ENCODE results near the gene SRPX. TPM values are rescaled to one million over a fixed set of nuclear protein-coding genes. Genes with fewer than 3 reads are reported as not detected.

Gene SRPX
- total and polyA plus RNA-seq, 2 donors (not counting 1 experiment from before 2014, with no cell fraction given) = 0.59 TPM; not detected in 1

DNA sequence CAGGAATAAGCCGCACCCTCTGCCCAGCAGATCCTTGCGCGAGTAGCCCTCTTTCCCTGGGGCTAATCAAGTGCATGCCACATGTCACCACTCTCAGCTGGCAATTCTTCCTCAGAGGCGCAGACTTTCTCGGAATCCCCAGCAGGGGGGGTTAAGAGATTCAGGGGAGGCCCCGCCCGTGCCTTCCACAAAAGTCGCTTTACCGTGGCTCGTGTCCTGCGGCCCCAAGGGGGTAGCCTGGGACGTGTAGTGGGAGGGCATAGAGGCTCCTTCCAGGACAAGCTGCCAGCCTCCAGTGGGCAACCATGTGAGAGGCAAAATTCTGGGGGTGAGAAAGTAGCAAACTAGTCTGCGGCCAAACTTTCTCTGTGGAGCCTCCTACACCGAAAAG is 652 bp downstream of the SRPX start:
- Histone ChIP-seq H3K4me3 (ENCODE audit: control extremely low read depth in 1 of 5, extremely low read depth in 1 of 5, insufficient read depth in 1 of 5, low read depth in 2 of 5, low read length in 4 of 5) (peak overlapping the region in 1 of 5 experiments; percentile 29), H3K9ac (ENCODE audit: low read length) (no peak overlapping the region), H3K4me1 (ENCODE audit: control insufficient read depth in 2 of 2, insufficient read depth in 2 of 2, low read length in 2 of 2) (peaks cover 0 to 6% of the 10 kb centered on the region in 2 donors), H3K79me2 (ENCODE audit: control insufficient read depth, insufficient read depth, low read length) (no peaks in the 10 kb centered on the region), H2AFZ (ENCODE audit: insufficient read depth, low read depth, low read length, poor library complexity, severe bottlenecking) (peak overlapping the region; percentile 10), H3K9me3 (ENCODE audit: control extremely low read depth in 1 of 3, control insufficient read depth in 2 of 3, insufficient read depth in 1 of 3, low read length in 2 of 3) (no peaks in the 10 kb centered on the region), H3K27me3 (replicated peaks in 1 of 4; ENCODE audit: control extremely low read depth in 1 of 4, control insufficient read depth in 3 of 4, insufficient read depth in 4 of 4, low read length in 3 of 4) (peaks cover 0 to 18% (median 3%) of the 10 kb centered on the region in 4 experiments), H3K27ac (ENCODE audit: low read length in 2 of 2) (no peak overlapping the region), H4K20me1 (ENCODE audit: control insufficient read depth, insufficient read depth, low read length, poor library complexity, severe bottlenecking) (no peaks in the 10 kb centered on the region), H3K36me3 (replicated peaks in 1 of 2; ENCODE audit: control extremely low read depth in 1 of 2, control insufficient read depth in 1 of 2, extremely low read depth in 1 of 2, insufficient read depth in 2 of 2, low read length in 1 of 2) (no peaks in the 10 kb centered on the region), H3K4me2 (replicated peaks; ENCODE audit: low read depth, low read length, poor library complexity, severe bottlenecking) (peak overlapping the region; percentile 43)
- H3K4me3 Mint-ChIP-seq = peak overlapping the region; percentile 34
- 10% methylated on average over 2 of the region's 14 CpGs for WGBS (ENCODE audit: insufficient coverage)
- H3K27ac Mint-ChIP-seq = no peak overlapping the region
- H3K9me3 Mint-ChIP-seq (ENCODE audit: insufficient read depth) = no peaks in the 10 kb centered on the region
- ATAC-seq (ENCODE audit: low read depth) (no peak), DNase-seq (peak; percentile 5)
- peaks cover 9% of the 10 kb centered on the region for H3K4me1 Mint-ChIP-seq
- intact Hi-C loops (cut with micrococcal nuclease) = no loop called here
- POLR2A ChIA-PET = no interaction called here
- TF ChIP-seq, protein P1, sequence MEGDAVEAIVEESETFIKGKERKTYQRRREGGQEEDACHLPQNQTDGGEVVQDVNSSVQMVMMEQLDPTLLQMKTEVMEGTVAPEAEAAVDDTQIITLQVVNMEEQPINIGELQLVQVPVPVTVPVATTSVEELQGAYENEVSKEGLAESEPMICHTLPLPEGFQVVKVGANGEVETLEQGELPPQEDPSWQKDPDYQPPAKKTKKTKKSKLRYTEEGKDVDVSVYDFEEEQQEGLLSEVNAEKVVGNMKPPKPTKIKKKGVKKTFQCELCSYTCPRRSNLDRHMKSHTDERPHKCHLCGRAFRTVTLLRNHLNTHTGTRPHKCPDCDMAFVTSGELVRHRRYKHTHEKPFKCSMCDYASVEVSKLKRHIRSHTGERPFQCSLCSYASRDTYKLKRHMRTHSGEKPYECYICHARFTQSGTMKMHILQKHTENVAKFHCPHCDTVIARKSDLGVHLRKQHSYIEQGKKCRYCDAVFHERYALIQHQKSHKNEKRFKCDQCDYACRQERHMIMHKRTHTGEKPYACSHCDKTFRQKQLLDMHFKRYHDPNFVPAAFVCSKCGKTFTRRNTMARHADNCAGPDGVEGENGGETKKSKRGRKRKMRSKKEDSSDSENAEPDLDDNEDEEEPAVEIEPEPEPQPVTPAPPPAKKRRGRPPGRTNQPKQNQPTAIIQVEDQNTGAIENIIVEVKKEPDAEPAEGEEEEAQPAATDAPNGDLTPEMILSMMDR (IDR thresholded peaks at IDR 0.05) = peak; percentile 12
- TF ChIP-seq EZH2 (IDR thresholded peaks at IDR 0.05; ENCODE audit: borderline replicate concordance, insufficient read depth, low read depth, low read length, poor library complexity, severe bottlenecking) = no peak
- H3K27me3 Mint-ChIP-seq = peaks cover 38% of the 10 kb centered on the region
- CTCF ChIA-PET = interaction anchor here (1.4 kb wide), 2 partner anchors 74 to 107 kb away, joined by 5 to 8 read pairs; partner anchors contain the start of gene RPGR

DNA sequence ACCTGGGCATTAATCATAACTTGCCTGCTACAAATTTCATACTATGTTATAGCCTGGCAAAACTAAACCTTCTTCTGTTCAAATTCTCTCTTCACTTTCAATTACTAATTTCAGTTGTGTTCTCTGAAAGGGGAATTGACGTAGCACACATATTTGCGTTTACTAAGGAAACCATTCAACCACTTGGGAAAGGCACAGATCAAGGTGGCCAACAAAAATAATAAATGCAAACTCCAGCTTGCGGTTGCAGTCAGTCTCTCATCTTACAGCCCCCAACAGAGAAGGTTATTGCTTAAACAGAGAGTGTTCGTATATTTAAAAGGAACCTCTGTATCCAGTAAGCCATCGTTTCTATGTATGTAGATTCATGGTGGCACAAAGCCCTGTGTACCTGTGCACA is 4.0 kb downstream of the SRPX start:
- ChIA-PET POLR2A (no interaction called here), CTCF (no interaction called here)
- H4K20me1 ChIP-seq (ENCODE audit: control insufficient read depth, insufficient read depth, low read length, poor library complexity, severe bottlenecking) = no peaks in the 10 kb centered on the region
- TF ChIP-seq, protein P1 (IDR thresholded peaks at IDR 0.05) = no peak
- no peak for TF ChIP-seq EZH2 (IDR thresholded peaks at IDR 0.05; ENCODE audit: borderline replicate concordance, insufficient read depth, low read depth, low read length, poor library complexity, severe bottlenecking)
- no peak overlapping the region for H3K4me2 ChIP-seq (replicated peaks; ENCODE audit: low read depth, low read length, poor library complexity, severe bottlenecking)
- H2AFZ ChIP-seq (ENCODE audit: insufficient read depth, low read depth, low read length, poor library complexity, severe bottlenecking) = no peak overlapping the region
- Mint-ChIP-seq H3K27ac (no peak overlapping the region), H3K4me3 (no peak overlapping the region), H3K9me3 (ENCODE audit: insufficient read depth) (no peaks in the 10 kb centered on the region), H3K4me1 (peaks cover 9% of the 10 kb centered on the region), H3K27me3 (peaks cover 31% of the 10 kb centered on the region)
- intact Hi-C loops (cut with micrococcal nuclease) = no loop called here
- DNase-seq (no peak), ATAC-seq (ENCODE audit: low read depth) (no peak)
- H3K4me1 ChIP-seq (ENCODE audit: control insufficient read depth in 2 of 2, insufficient read depth in 2 of 2, low read length in 2 of 2) = peaks cover 0 to 6% of the 10 kb centered on the region in 2 donors
- no CpG with 5 or more reads among the region's 5 CpGs for WGBS (ENCODE audit: insufficient coverage)
- no peaks in the 10 kb centered on the region for H3K36me3 ChIP-seq (replicated peaks in 1 of 2; ENCODE audit: control extremely low read depth in 1 of 2, control insufficient read depth in 1 of 2, extremely low read depth in 1 of 2, insufficient read depth in 2 of 2, low read length in 1 of 2)
- no peak overlapping the region for H3K4me3 ChIP-seq (ENCODE audit: control extremely low read depth in 1 of 5, extremely low read depth in 1 of 5, insufficient read depth in 1 of 5, low read depth in 2 of 5, low read length in 4 of 5)
- no peak overlapping the region for H3K9ac ChIP-seq (ENCODE audit: low read length)
- no peak overlapping the region for H3K27ac ChIP-seq (ENCODE audit: low read length in 2 of 2)
- no peaks in the 10 kb centered on the region for H3K9me3 ChIP-seq (ENCODE audit: control extremely low read depth in 1 of 3, control insufficient read depth in 2 of 3, insufficient read depth in 1 of 3, low read length in 2 of 3)
- H3K27me3 ChIP-seq (replicated peaks in 1 of 4; ENCODE audit: control extremely low read depth in 1 of 4, control insufficient read depth in 3 of 4, insufficient read depth in 4 of 4, low read length in 3 of 4) = peaks cover 0 to 18% (median 0%) of the 10 kb centered on the region in 4 experiments
- no peaks in the 10 kb centered on the region for H3K79me2 ChIP-seq (ENCODE audit: control insufficient read depth, insufficient read depth, low read length)

Measured in B cell (primary cell).